Stimulated activated CD4-positive, alpha-beta T cell treated with anti-CD3 and anti-CD28 coated beads, Interleukin-12 subunit alpha, Interleukin-12 subunit beta, amount 100 ng/mL, for 4 hours (primary cell): ENCODE data around the gene CAT.

Source experiments
- DNase-seq: peaks from one replicate; pipeline ENCODE4 v3.0.0-alpha.2; 2020

The CAT gene

DNA sequence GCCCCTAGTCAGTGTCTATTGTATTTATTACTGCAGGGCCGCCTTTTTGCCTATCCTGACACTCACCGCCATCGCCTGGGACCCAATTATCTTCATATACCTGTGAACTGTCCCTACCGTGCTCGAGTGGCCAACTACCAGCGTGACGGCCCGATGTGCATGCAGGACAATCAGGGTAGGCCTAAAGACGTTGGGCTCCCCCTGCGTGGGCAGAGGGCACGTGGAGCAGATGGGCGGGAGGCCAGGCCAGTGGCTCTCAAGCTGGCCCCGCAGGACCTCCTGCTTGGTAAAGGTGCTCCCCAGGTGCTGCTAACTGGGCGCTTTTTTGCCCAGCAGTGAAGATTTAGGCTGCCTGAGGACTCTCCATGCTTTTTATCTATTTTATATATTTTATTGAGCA, 22.5 kb downstream of the CAT start:
- no peak for DNase-seq

- DNase-seq = no peak
Measured at GRCh38 chr11:34464591-34465051, 25.9 kb downstream of the CAT start.

DNA sequence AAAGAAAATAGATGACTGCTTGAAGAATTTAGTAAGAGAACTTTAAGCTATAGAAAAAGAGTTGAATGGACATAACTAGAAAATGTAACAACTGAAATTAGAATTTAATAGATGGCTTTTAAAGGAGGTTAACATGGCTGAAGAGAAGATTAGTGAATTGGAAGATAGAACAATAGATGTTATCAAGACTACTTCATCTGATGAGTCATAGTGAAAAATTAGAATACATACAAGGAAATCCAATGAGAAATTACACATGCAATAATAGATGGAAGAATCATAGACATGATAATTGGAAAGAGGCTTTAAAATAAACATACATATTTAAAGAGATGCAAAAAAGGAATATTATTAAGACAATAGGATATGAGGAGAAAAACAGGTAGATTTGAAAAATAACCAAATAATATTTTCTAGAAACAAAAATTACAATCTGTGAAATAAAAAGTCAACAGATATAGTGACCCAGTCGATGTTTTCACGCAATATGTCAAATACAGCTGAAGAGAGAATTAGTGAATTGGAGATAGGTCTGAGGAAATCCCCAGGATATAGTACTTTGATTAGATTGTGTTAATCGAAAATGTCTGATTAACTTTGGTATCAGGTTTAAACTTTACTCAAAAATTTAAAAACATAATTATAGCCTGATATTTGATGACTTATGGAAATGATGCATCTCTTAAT, 28.2 kb downstream of the CAT start:
- DNase-seq = no peak

GRCh38 chr11:34468209-34468841, 29.6 kb downstream of the CAT start:
- DNase-seq = peak; percentile 25

GRCh38 chr11:34473603-34474169, 35.0 kb downstream of the CAT start:
- no peak for DNase-seq

- DNase-seq = no peak
Measured at GRCh38 chr11:34475656-34476055, 36.9 kb downstream of the CAT start.

- no peak for DNase-seq
Measured at GRCh38 chr11:34476849-34477248, 38.1 kb downstream of the CAT start.

- no peak for DNase-seq
Measured at GRCh38 chr11:34478845-34479663, 40.3 kb downstream of the CAT start.

DNA sequence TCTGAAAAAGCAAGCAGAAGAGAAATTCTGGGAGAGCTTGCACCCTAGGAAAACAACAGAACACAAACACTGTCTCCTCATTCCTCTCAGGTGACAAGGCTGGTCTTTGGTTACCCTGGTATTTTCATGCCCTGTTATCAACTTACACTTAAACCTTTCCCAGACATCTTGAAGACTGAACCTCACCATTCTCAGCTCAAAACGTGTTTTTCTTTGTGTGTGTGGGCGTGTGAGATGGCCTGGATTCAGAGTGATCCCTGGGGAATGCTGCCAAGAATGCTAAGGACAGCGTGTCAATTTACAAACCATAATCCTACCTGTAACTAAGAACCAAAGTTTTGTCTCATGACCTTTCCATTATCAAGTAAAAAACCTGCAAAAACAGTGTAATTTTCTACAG, 41.6 kb downstream of the CAT start:
- no peak for DNase-seq

DNA sequence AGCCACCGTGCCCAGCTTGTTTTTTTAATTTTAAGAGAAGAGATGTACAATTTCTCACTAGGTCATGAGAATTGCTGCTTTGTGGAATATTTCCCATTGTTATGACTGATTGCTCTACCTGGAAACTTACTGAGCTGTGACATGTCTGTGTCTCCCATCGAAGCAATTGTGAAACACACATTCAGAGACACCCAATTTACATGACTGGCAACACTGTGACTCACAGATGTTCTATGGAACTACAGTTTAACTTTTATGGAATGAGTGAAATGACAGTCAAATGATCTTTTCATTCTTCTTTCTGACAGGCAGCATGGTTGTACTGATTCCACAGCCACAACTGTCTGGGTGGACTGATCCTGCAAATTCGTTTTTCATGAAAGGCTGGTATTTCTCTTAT, 42.6 kb downstream of the CAT start:
- DNase-seq = no peak

GRCh38 chr11:34483106-34483874, 44.6 kb downstream of the CAT start:
- DNase-seq = no peak

- no peak for DNase-seq
Measured at GRCh38 chr11:34487430-34487829, 48.7 kb downstream of the CAT start.

DNA sequence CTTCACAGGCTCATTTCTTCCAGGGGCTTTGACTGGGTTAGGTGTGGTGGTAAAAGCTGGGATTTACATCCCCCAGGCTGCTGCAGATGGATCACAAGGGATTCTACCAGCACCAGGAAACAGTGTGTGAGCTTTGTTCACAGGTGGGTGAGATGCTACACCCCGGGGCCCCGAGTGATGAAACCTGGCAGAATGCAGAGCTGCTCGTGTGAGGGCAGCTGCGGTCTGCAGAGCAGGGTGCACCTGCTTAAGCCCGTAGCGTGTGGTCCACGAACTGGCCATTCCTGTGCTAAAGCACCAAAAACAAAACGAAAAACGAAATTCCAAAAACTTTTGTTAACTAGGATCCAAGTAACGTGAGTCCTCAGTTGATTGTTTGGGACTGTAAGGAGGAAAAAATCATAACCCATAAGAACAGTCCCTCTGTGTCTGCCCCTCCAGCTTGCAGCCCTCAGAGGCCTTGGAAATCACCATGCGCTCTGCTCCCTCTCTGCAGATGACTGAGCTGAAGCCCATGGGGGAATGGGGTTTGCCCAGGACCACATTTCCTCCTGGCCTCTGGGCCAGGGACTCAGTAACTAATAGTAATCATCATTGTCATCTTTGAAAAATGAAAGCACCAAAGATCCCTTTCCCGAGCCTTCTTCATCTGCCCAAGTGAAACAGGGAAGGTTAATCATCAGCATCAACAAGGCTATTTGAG, 50.3 kb downstream of the CAT start:
- DNase-seq = no peak

DNA sequence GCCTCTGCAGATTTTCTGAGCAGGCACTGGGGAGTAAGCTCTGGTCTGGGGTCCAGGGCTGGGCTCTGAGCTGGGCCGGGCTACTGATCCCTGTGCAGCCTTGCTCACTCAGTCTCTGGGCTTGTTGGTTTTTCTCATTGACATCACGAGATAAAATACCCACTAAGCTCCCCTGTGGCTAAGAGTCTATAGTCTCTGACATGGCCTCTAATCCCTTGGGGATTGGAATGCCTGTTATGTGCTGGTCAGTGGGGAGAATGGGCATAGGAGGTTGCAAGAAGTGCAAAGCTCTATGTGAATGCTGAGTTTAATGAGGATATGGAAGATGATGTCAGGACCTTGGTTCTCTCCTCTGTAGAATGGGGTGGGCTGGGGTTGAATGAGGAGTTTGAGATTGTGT, 51.6 kb downstream of the CAT start:
- no peak for DNase-seq

GRCh38 chr11:34492806-34493414, 54.2 kb downstream of the CAT start:
- peak; percentile 33 for DNase-seq

DNA sequence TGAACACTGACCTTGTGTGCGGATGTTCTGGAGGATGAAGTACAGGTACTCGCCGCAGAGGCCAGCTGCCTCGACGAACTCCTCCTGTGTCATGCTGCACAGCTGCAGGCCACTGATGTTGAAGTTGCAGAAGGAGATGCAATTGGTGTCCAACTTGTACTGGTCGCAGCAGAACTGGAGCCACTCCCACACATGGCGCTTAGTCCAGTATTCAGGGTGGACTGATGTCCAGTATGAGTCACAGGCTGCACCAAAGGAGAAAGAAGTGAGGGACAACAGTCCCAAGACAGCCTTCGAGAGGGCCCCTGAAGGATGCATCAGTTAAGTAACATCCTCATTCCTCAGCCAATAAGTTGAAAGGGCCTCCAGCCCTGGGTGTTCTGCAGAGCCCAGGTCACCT, 54.7 kb downstream of the CAT start:
- DNase-seq = no peak

- DNase-seq = no peak
Measured at GRCh38 chr11:34493926-34494595, 55.3 kb downstream of the CAT start.

DNA sequence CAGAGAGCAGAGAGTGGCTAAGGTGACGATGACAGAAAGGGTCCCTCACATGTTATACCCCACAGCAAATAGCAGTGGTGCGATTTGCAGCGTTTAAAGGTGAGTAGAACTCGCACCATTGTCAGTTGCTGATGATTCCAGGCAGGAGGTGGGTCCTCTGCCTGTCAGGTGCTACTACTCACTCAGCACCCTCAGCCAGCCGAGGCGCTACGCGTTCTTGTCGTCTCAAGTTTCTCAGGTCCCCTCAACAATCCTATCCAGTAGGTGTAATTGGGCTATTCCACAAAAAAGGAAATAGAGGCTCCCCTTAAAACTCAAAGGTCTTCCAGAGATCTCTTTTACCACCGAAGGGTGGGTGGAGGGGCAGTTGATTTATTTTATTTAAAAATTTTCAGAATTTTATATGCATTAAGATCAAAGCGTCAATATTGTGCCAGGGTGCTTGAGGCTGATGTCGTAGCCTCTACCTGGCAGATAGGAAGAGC, 56.5 kb downstream of the CAT start:
- DNase-seq = no peak

GRCh38 chr11:34495724-34496377, 57.1 kb downstream of the CAT start:
- DNase-seq = no peak
